Kidney tubule cell (primary cell): ENCODE data around the gene CCL8.
A peak's percentile ranks its signal among the peaks of the same experiment; 100 is the strongest.

ENCODE experiments used
- DNase-seq: peaks from one replicate; pipeline ENCODE4 v3.0.0-alpha.2; 2018; ENCODE audit warnings: low spot score

The CCL8 gene

GRCh38 chr17:34319039-34319483 lies at the start of gene CCL8:
Gene CCL8, plus strand, starts transcription at chr17:34319435. Its CDS starts 67 bp downstream, at chr17:34319502.
- no peak for DNase-seq

GRCh38 chr17:34269969-34270368 lies 49.3 kb upstream of the CCL8 start, which contains the start of gene CCL7:
Gene CCL7, plus strand, starts transcription at chr17:34270221. Its CDS starts 70 bp downstream, at chr17:34270291.
- peak; percentile 32 for DNase-seq

GRCh38 chr17:34275881-34276280 lies 43.4 kb upstream of the CCL8 start:
- peak; percentile 19 for DNase-seq

- no peak for DNase-seq
These were observed 42.4 kb upstream of the CCL8 start for GRCh38 chr17:34276826-34277225.

GRCh38 chr17:34283571-34283970 lies 35.7 kb upstream of the CCL8 start:
- DNase-seq, result no peak

GRCh38 chr17:34285286-34285792 lies 33.9 kb upstream of the CCL8 start, which contains the start of gene CCL11:
Gene CCL11, plus strand, starts transcription at chr17:34285742. Its CDS starts 67 bp downstream, at chr17:34285809.
- DNase-seq, result no peak

- no peak for DNase-seq
These were observed 31.4 kb upstream of the CCL8 start for GRCh38 chr17:34287875-34288274.

GRCh38 chr17:34290586-34290985 lies 28.6 kb upstream of the CCL8 start:
- no peak for DNase-seq

- peak; percentile 86 for DNase-seq
These were observed 27.4 kb upstream of the CCL8 start for GRCh38 chr17:34291721-34292348.

- peak; percentile 32 for DNase-seq
These were observed 20.2 kb upstream of the CCL8 start for GRCh38 chr17:34299027-34299426.

GRCh38 chr17:34299956-34300577 lies 19.2 kb upstream of the CCL8 start:
- DNase-seq, result peak; percentile 63

GRCh38 chr17:34300652-34301370 lies 18.4 kb upstream of the CCL8 start:
- peak; percentile 92 for DNase-seq

- no peak for DNase-seq
These were observed 17.2 kb upstream of the CCL8 start for GRCh38 chr17:34301986-34302385.

- no peak for DNase-seq
These were observed 16.6 kb upstream of the CCL8 start for GRCh38 chr17:34302636-34303035.

GRCh38 chr17:34303606-34304005 lies 15.6 kb upstream of the CCL8 start:
- no peak for DNase-seq

GRCh38 chr17:34305061-34305460 lies 14.2 kb upstream of the CCL8 start:
- no peak for DNase-seq

- DNase-seq, result no peak
These were observed 13.6 kb upstream of the CCL8 start for GRCh38 chr17:34305606-34306005.

- peak; percentile 76 for DNase-seq
These were observed 12.8 kb upstream of the CCL8 start for GRCh38 chr17:34306466-34306865.

GRCh38 chr17:34307110-34307509 lies 12.1 kb upstream of the CCL8 start:
- peak; percentile 7 for DNase-seq

GRCh38 chr17:34308371-34308770 lies 10.9 kb upstream of the CCL8 start:
- DNase-seq, result no peak

GRCh38 chr17:34311291-34311690 lies 7.9 kb upstream of the CCL8 start:
- DNase-seq, result no peak

GRCh38 chr17:34312080-34312479 lies 7.2 kb upstream of the CCL8 start:
- no peak for DNase-seq

- DNase-seq, result no peak
These were observed 6.1 kb upstream of the CCL8 start for GRCh38 chr17:34313164-34313563.
